Keratinocyte (primary cell): ENCODE results near the gene TEX13D.

Source experiments
- EZH2 ChIP-seq: IDR thresholded peaks from one replicate; pipeline ENCODE4 v1.6.1; 2012; ENCODE audit warnings: inconsistent platforms, mild to moderate bottlenecking, low read length, moderate library complexity
- TF ChIP-seq, protein P1 (sequence below), 3 experiments: IDR thresholded peaks in 1 of 3; conservative IDR thresholded peaks in 1 of 3; optimal IDR thresholded peaks in 1 of 3; 2 replicates in 2 of 3; 3 replicates in 1 of 3; pipeline versions ENCODE3 to v1.5.1; 2011; ENCODE audit warnings: low read length in 3 of 3, mild to moderate bottlenecking in 3 of 3, moderate library complexity in 2 of 3, control low read depth in 1 of 3, inconsistent platforms in 1 of 3; ENCODE audit not compliant: insufficient read depth in 2 of 3; ENCODE audit errors: extremely low read depth in 1 of 3

DNA sequence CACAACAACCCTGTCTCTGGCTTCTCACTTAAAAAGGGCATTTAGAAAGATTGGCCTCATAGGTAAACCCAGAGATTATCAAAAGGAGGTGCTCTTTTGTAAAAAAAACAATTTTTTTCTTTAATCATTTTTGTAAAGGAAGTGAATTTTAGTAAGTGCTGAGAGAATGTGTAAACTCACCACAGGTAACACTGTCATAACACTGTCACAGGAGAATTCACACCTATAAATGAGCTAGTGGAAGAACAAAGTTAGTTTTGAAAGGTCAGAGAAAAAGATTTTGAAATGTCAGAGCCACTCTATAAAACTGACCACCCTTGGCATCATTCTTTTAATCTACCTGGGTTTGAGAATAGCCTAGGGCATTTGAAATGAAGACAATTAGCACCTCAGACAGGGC is 10.6 kb downstream of the TEX13D start:
- TF ChIP-seq, protein P1, sequence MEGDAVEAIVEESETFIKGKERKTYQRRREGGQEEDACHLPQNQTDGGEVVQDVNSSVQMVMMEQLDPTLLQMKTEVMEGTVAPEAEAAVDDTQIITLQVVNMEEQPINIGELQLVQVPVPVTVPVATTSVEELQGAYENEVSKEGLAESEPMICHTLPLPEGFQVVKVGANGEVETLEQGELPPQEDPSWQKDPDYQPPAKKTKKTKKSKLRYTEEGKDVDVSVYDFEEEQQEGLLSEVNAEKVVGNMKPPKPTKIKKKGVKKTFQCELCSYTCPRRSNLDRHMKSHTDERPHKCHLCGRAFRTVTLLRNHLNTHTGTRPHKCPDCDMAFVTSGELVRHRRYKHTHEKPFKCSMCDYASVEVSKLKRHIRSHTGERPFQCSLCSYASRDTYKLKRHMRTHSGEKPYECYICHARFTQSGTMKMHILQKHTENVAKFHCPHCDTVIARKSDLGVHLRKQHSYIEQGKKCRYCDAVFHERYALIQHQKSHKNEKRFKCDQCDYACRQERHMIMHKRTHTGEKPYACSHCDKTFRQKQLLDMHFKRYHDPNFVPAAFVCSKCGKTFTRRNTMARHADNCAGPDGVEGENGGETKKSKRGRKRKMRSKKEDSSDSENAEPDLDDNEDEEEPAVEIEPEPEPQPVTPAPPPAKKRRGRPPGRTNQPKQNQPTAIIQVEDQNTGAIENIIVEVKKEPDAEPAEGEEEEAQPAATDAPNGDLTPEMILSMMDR (optimal IDR thresholded peaks at IDR 0.05 in 1 of 3, IDR thresholded peaks at IDR 0.05 in 1 of 3, conservative IDR thresholded peaks at IDR 0.05 in 1 of 3; ENCODE audit: extremely low read depth in 1 of 3, insufficient read depth in 2 of 3, low read length in 3 of 3) = no peak
- no peak for TF ChIP-seq EZH2
